ENCODE data around the gene EZH2.

Gene EZH2

GRCh38 chr7:148884049-148884298 is at the start of gene EZH2:
TSS of gene EZH2 (minus strand) at chr7:148884291. CDS start at chr7:148847298, 36,993 bp downstream.
- no peak for DNase-seq
- in situ Hi-C loops (cut with HindIII; ENCODE audit: low pct_ligation_motif_present, low pct_unique_long_range_greater_than_20kb, low sequenced_read_pairs), result no loop called here

GRCh38 chr7:148931470-148931869 is 47.4 kb upstream of the EZH2 start:
- in situ Hi-C loops (cut with HindIII; ENCODE audit: low pct_ligation_motif_present, low pct_unique_long_range_greater_than_20kb, low sequenced_read_pairs), result no loop called here
- no peak for DNase-seq

- in situ Hi-C loops (cut with HindIII; ENCODE audit: low pct_ligation_motif_present, low pct_unique_long_range_greater_than_20kb, low sequenced_read_pairs), result no loop called here
- DNase-seq, result no peak
These were observed 46.2 kb upstream of the EZH2 start for GRCh38 chr7:148930335-148930734.

GRCh38 chr7:148929176-148929575 is 45.1 kb upstream of the EZH2 start:
- no peak for DNase-seq
- in situ Hi-C loops (cut with HindIII; ENCODE audit: low pct_ligation_motif_present, low pct_unique_long_range_greater_than_20kb, low sequenced_read_pairs), result no loop called here

GRCh38 chr7:148927123-148928045 is 43.3 kb upstream of the EZH2 start:
- in situ Hi-C loops (cut with HindIII; ENCODE audit: low pct_ligation_motif_present, low pct_unique_long_range_greater_than_20kb, low sequenced_read_pairs), result no loop called here
- no peak for DNase-seq

- DNase-seq, result no peak
- in situ Hi-C loops (cut with HindIII; ENCODE audit: low pct_ligation_motif_present, low pct_unique_long_range_greater_than_20kb, low sequenced_read_pairs), result no loop called here
These were observed 41.7 kb upstream of the EZH2 start for GRCh38 chr7:148925836-148926235.

- in situ Hi-C loops (cut with HindIII; ENCODE audit: low pct_ligation_motif_present, low pct_unique_long_range_greater_than_20kb, low sequenced_read_pairs), result no loop called here
- DNase-seq, result no peak
These were observed 39.9 kb upstream of the EZH2 start for GRCh38 chr7:148924011-148924410.

GRCh38 chr7:148921806-148922205 is 37.7 kb upstream of the EZH2 start:
- in situ Hi-C loops (cut with HindIII; ENCODE audit: low pct_ligation_motif_present, low pct_unique_long_range_greater_than_20kb, low sequenced_read_pairs), result no loop called here

GRCh38 chr7:148921189-148921588 is 37.1 kb upstream of the EZH2 start:
- DNase-seq, result no peak
- in situ Hi-C loops (cut with HindIII; ENCODE audit: low pct_ligation_motif_present, low pct_unique_long_range_greater_than_20kb, low sequenced_read_pairs), result no loop called here

More at GRCh38 chr7:148921806-148922205, 37.7 kb upstream of the EZH2 start:
- no peak for DNase-seq

GRCh38 chr7:148919859-148920258 is 35.8 kb upstream of the EZH2 start:
- in situ Hi-C loops (cut with HindIII; ENCODE audit: low pct_ligation_motif_present, low pct_unique_long_range_greater_than_20kb, low sequenced_read_pairs), result no loop called here
- no peak for DNase-seq

GRCh38 chr7:148918058-148918596 is 34.0 kb upstream of the EZH2 start:
- in situ Hi-C loops (cut with HindIII; ENCODE audit: low pct_ligation_motif_present, low pct_unique_long_range_greater_than_20kb, low sequenced_read_pairs), result no loop called here
- DNase-seq, result no peak

GRCh38 chr7:148916186-148916585 is 32.1 kb upstream of the EZH2 start:
- no peak for DNase-seq

GRCh38 chr7:148915211-148915610 is 31.1 kb upstream of the EZH2 start:
- no peak for DNase-seq
- in situ Hi-C loops (cut with HindIII; ENCODE audit: low pct_ligation_motif_present, low pct_unique_long_range_greater_than_20kb, low sequenced_read_pairs), result no loop called here

More at GRCh38 chr7:148916186-148916585, 32.1 kb upstream of the EZH2 start:
- in situ Hi-C loops (cut with HindIII; ENCODE audit: low pct_ligation_motif_present, low pct_unique_long_range_greater_than_20kb, low sequenced_read_pairs), result no loop called here

- in situ Hi-C loops (cut with HindIII; ENCODE audit: low pct_ligation_motif_present, low pct_unique_long_range_greater_than_20kb, low sequenced_read_pairs), result no loop called here
- DNase-seq, result peak; percentile 93
These were observed 30.2 kb upstream of the EZH2 start for GRCh38 chr7:148914208-148914777.

- DNase-seq, result no peak
- in situ Hi-C loops (cut with HindIII; ENCODE audit: low pct_ligation_motif_present, low pct_unique_long_range_greater_than_20kb, low sequenced_read_pairs), result no loop called here
These were observed 28.9 kb upstream of the EZH2 start for GRCh38 chr7:148912758-148913541.

- in situ Hi-C loops (cut with HindIII; ENCODE audit: low pct_ligation_motif_present, low pct_unique_long_range_greater_than_20kb, low sequenced_read_pairs), result no loop called here
- no peak for DNase-seq
These were observed 28.1 kb upstream of the EZH2 start for GRCh38 chr7:148912151-148912550.

- in situ Hi-C loops (cut with HindIII; ENCODE audit: low pct_ligation_motif_present, low pct_unique_long_range_greater_than_20kb, low sequenced_read_pairs), result no loop called here
These were observed 27.5 kb upstream of the EZH2 start for GRCh38 chr7:148911626-148912025.

GRCh38 chr7:148909568-148909967 is 25.5 kb upstream of the EZH2 start:
- in situ Hi-C loops (cut with HindIII; ENCODE audit: low pct_ligation_motif_present, low pct_unique_long_range_greater_than_20kb, low sequenced_read_pairs), result no loop called here
- DNase-seq, result no peak

More at GRCh38 chr7:148911626-148912025, 27.5 kb upstream of the EZH2 start:
- no peak for DNase-seq

Data from ACHN (cell line).